NCI-H446 treated with DMSO at 0.1 percent for 48 hours (cell line): ENCODE data around the gene GSK3A.

Source experiments
- DNase-seq: peaks from one replicate; lab custom pipeline; 2025; lab: John Stamatoyannopoulos, UW

The GSK3A gene

DNA sequence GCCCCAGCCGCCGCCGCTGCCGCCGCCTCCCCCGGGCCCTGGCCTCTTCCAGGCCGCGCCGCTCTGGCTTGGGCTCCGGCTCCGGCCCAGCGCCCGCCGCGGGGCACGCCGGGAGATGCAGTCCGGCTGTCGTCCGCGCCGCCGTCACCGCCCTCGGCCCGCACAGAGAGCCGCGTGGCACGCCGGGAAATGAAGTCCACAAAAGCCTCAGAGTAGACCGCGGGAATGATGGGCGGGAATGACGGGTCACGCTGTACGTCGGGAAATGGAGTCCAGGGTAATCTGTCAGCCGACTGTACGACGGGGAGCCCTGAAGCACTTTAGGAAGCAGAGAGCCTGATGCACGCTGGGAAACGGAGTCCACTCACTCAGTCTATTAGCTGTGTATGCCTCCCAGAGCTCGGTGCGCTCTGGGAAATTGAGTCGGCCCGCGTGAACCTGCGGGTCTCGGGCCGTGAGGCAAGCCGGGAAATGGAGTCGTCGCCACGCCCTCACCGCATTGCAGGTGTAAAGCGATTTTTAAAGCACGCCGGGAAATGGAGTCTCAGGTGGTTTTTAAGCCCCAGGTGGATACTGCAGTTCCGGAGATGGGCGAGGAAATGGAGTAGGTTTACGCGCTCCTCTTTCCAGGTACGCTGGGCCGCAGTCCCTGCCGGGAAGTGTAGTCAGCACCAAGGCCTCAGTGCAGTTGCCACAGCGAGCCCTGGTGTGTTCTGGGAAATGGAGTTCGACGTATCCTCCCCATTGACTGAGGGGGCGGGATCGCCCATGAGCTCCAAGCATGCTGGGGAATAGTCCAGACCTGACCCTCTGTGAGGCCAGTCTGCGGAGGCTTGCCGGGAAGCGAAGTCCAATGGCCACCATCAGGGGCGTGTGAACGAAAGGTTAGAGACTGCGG is at the start of gene GSK3A:
Gene GSK3A (minus strand): TSS at position 91 of the 898 bp plus-strand sequence. CDS start 137 bp downstream, outside the sequence.
- peak; percentile 99 for DNase-seq

DNA sequence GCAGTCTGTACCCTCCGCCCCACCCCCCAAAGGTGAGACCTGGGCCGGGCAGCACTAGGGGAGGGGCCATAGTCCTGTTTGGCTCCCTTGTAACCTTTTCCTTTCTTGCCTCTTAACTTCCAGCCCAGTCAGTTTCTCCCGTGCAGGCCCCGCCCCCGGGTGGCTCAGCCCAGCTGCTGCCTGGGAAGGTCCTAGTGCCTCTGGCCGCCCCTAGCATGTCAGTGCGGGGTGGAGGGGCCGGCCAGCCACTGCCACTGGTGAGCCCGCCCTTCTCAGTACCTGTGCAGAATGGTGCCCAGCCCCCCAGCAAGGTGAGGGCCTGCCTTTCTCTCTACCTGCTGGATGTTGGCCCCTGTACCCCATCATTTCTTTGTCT is 49.0 kb upstream of the GSK3A start:
- no peak for DNase-seq

DNA sequence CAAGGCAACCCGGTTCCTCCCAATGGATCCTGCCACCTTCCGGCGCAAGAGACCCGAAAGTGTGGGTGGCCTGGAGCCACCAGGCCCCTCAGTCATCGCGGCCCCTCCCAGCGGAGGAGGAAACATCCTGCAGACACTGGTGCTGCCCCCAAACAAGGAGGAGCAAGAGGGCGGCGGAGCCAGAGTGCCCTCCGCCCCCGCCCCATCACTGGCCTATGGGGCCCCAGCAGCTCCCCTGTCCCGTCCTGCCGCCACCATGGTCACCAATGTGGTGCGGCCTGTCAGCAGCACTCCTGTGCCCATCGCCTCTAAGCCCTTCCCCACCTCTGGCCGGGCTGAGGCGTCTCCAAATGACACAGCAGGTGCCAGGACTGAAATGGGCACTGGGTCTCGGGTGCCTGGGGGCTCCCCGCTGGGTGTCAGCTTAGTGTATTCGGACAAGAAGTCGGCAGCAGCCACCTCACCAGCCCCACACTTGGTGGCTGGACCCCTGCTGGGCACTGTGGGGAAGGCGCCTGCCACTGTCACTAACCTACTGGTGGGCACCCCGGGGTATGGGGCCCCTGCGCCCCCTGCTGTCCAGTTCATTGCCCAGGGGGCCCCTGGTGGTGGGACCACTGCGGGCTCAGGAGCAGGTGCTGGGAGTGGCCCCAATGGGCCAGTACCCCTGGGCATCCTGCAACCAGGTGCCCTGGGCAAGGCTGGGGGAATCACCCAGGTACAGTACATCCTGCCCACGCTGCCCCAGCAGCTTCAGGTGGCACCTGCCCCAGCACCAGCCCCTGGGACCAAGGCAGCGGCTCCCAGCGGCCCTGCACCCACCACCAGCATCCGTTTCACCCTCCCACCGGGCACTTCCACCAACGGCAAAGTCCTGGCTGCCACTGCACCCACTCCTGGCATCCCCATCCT is 48.4 kb upstream of the GSK3A start:
- DNase-seq, result no peak

DNA sequence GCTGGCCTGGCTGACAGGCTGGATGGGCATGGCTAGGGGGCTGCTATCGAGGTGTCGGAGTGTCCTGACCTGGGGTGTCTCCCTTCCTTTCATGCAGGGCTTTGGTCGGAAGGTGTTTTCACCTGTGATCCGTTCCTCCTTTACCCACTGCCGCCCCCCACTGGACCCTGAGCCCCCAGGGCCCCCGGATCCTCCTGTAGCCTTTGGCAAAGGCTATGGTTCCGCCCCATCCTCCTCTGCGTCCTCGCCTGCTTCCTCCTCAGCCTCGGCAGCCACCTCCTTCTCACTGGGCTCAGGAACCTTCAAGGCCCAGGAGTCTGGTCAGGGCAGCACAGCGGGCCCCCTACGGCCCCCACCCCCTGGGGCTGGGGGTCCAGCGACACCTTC is 47.7 kb upstream of the GSK3A start:
- no peak for DNase-seq

DNA sequence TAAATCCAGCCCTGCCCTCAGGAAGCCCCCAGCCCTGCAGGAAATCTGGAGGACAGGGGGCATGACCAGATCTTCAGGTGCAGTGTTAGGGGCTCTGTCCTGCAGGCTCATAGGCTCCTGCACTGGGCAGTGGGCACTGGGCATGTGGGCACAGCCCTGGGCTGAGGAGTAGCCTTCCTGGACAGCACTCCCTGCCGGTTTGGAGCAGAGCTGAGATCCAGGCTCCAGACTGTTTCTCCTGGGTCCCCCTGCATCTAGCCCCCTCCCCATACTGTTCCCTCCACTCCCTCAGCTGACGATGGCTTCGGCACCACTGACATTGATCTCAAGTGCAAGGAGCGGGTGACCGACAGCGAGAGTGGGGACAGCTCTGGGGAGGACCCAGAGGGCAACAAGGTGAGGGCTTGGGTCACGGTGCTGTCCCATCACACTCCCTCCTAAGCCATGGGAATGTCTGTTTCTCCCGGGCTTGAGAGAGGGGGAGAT is 47.2 kb upstream of the GSK3A start:
- DNase-seq, result no peak

DNA sequence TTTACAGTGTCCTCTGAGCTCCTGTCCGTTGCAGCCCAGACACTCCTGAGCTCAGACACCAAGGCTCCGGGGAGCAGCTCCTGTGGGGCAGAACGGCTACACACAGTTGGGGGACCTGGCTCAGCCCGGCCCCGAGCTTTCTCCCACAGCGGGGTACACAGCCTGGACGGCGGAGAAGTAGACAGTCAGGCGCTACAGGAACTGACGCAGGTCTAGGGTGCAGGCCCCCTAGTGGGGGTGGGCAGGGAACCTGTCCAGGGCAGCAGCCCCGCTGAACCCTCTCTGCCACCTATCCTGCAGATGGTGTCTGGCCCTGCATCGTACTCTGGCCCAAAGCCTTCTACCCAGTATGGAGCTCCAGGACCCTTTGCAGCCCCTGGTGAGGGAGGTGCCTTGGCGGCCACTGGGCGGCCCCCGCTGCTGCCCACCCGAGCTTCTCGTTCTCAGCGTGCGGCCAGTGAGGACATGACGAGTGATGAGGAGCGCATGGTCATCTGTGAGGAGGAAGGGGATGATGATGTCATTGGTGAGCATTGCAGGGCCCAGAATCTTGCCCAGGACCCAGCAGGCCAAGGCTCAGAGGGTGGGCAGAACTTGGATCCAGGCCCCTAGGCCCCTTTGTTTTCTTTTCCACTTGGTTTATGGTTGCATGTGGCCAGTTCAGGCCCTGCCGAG is 46.6 kb upstream of the GSK3A start:
- no peak for DNase-seq

DNA sequence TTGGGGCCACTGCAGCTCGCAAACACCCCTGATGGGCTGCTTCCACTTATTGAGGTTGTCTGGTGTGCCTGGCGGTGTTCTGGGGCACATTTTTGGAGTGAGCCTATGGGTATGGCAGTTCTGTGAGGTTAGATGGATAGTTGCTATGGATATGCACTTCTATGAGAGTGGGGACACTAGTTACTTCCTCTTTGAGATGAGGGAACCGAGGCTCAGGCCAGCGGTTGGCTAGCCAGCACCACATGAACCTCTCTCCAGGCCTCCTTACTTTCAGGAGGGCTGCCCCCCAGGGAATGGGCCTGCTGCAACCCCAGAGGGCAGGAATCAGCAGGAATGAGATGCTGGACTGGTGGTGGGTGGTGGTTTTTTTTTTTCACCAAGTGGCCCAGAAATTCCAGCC is 46.0 kb upstream of the GSK3A start:
- DNase-seq, result no peak

DNA sequence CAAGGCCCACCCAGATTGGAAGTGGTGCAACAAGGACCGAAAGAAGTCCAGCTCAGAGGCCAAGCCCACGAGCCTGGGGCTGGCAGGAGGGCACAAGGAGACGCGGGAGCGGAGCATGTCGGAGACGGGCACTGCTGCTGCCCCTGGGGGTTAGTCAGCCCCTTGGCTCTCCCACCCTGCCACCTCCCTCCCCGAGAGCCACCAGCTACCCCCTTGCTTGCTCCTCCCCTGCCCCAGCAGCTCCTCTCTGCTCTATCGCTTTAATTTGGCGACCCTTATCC is 45.4 kb upstream of the GSK3A start:
- DNase-seq, result no peak

DNA sequence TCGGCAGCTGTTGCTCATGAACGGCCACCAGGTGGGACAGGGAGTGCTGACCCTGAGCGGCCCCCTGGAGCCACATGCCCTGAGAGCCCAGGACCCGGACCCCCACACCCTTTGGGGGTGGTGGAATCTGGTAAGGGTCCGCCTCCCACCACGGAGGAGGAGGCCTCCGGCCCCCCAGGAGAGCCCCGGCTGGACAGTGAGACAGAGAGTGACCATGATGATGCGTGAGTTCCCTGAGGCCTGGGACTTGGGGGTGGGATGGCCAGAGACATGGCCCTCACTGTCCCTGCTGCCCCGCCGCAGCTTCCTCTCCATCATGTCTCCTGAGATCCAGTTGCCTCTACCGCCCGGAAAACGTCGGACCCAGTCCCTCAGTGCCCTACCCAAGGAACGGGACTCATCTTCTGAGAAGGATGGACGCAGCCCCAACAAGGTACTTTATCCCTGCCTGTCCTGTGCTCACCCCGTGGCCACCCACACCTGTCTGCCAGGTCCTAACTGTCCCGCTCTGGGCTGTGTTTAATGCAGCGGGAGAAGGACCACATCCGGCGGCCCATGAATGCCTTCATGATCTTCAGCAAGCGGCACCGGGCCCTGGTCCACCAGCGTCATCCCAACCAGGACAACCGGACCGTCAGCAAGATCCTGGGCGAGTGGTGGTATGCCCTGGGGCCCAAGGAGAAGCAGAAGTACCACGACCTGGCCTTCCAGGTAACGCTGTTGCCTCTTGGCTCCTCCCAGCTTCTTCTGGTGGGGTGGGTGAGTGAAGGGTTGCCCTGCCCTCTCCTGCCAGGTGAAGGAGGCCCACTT is 44.8 kb upstream of the GSK3A start:
- no peak for DNase-seq

DNA sequence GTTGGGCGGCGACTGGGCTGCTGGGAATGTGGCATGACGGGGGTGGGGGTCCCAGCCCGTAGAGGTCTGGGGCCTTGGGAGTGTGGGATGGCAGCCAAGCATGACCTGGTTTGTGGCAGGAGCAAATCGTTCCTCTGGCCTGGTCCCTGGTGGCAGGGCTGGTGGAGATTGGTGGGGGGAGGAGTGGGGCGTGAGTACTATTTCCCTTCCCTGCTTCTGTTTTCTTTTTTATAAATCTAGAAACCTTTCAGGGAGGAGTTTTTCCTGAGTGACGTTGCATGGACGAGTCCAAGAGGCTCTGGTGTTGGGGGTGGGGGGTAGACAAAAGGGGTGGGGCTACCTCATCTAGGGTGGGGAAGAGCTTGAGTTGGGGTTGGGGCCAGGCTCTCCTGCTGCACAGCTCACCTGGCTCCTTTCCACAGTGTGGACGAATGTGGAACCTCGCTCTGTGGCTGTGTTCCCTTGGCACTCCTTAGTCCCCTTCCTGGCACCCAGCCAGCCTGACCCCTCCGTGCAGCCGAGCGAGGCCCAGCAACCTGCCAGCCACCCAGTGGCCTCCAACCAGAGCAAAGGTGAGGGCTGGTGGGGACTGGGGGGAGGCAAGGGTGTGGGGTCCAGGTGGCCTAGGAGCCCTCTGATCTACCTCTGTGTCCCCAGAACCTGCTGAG is 44.1 kb upstream of the GSK3A start:
- DNase-seq, result no peak

DNA sequence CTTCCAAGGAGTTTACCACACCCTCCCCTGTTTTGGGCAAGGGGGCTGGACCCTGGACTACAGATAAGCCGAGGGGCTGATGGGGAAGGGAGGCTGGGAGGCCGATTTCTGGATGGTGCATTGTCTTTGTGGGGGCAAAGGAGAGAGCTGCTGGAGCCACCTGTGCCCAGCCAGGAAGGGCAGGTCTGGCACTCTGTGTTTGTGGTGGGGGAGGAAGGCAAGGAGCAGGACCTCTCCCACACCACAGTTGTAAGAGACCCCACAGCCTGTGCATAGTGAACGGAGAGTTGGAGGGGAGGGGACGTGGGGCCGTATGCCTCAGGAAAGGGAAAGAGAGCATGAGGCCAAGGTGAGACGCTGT is 43.6 kb upstream of the GSK3A start:
- no peak for DNase-seq

DNA sequence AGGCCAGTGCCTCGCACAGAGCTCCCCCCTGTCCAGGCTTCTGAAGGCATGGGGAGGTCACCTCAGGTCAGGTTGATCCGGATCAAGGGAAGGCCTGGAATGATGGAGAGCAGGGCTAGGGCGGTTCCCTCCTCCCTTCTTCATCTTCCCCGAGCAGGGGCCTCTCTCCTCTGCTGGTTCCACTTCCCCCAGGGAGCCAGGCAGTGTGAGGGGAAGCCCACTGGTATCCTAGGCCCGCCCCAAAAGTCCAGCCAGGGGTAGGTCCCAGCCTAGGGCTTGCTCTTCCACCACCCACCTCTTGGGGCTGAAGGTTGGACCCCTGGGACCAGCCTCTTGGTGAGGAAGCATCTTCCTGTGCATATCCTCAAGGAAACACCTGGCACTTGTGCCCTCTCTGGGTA is 43.1 kb upstream of the GSK3A start:
- DNase-seq, result no peak

DNA sequence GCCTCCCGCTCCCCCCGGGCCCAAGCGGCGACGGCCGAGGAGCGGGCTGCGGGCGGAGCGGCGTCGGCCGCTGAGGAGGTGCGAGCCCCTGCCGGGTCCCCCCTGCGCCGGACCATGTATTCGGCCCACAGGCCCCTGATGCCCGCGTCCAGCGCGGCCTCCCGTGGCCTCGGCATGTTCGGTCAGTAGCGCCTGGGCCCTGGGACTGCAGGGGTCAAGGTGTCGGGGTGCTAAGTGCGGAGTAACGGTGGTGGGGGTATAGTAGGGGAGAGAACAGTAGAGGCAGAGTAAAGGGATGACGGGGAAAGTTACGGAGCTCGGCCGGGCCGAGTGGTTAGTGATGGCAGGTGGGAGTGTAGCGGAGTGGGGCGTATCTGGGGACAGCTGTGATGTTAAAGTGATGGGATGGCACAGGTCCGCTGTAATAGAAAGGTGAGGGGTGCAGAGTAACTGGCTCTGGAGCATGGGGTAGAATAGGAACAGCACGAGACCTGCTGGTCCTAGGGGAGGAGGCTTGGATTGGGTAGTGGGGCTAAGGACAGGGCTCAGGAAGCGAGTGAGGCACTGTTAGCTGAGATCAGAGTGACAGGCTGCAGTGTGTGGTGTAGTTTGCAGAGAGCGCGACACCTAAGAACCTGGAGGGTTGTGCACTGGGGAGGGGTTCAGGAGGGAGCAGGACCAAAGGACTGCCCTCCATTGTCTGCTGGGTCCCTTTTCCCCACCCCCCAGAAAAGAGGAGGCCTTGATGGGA is 42.4 kb upstream of the GSK3A start:
- DNase-seq, result no peak

DNA sequence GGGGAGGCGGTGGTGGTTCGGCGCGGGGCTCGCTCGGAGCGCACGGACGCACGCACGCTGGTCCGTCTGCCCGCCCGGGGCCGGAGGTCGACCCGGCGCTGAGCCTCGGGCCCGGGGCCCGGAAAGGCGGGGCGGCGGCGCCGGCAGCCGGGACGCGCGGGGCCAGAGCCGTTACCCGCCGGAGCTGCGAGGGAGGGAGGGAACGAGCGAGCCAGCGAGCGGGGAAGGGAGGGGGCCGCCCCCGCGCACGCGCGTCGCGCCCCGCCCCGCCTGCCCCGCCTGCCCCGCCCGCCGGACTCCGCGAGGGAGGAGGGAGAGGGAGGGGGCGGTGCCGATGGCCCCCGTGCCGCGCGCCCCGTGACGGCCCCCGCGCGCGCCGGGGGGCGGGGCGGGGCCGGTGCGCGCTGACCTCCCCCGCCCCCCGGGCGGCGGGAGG is 41.7 kb upstream of the GSK3A start:
- DNase-seq, result peak; percentile 60

DNA sequence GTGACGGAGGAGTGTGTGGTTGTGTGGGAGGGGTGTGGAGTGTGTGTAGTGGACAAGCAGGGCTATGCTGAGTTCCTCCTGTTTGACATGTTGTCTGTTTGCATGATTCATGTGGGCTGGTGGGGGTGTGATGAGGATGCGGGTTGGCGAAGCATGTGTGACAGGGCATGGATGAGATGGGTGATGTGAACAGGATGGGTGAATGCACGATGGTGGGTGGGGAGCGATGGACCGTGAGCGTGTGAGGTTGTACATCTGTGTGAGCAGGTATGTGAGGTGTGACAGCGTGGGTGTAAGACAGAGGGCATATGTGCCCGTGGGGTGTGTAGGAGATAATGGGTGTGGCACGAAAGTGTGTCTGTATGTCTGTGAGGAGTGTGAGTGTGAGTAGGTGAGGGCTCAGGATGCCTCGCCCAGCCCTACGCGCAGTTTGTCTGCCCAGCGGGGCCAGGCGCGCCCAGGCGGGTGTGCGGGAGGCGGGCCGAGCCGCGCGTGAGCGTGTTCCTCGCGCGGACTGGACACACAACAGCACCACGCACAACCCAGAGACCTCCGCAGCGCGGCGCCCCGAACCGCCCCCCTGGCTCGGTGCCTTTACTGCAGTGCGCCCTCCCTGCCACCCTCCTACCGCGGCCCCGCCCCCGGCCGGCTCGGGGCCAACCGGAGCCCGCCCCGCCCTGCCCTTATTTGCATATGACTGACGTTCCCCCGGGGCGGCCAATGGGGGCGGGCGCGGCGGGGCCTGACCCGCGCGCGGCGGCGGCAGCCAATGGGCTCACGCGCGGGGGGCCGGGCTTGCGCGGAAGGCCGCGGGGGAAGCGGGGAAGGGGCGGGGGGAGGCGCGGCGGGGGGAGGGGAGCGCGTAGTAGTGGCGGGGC is 41.0 kb upstream of the GSK3A start:
- DNase-seq, result peak; percentile 90

DNA sequence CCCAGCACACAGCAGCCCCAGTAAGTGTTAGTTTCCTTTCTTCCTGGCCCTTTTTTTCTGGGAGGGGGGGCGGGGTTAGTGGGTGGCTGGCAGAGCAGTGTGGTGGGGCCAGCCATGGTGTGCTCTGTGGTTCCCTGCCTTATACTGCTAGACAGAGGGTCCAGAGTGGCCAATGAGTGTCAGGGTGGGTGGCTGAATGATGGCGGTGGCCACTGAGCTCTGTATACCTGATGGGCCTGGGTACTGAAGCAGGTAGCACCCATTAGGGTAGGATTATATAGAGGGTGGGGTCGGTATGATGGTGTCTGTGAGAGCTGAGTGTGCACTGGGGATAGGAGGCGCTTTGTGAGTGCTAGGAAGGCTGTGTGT is 40.4 kb upstream of the GSK3A start:
- DNase-seq, result no peak

DNA sequence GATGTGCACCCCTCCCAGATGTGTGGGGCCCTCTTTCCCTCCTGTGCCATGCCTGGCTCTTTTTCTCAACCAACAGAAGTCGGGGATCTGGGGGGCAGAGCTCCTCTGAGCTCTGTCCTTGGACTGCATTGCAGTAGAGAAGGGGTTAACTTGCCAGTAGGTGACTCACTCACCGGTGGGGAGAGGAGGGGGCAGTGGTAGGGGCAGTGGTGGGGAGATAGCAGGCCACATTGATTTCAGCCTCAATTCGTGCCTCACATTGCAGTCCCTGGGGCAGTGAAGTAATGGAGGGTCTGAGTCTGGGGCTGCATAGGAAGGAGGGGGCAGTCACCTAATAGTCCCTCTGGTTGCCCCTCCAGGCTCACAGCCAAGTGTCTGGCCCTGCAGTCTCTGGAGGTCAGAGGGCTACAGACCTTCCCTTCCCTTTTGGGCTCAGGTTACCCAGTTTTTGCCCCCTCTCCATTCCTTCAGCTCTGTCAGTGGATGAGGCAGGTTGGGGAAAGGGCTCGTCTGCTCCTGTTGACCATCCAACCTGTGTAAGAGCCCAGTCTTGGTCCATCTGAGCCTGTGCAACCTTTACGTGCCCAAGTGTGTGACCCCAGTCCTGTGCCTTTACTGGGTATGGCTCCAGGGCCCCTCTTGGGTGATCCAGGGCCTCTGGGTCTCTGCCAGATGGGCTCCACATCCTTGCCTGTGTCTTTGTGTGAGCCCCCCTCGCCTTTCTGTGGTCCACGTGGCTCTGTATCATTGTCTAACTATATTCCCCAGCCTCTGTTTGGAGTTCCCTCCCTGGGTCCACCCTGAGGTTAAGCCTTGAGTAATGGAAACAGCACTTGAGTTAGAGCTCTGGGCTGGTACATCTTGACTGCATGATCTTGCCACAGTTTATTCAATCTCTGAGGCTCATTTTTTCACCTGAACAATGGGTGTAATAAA is 39.7 kb upstream of the GSK3A start:
- DNase-seq, result peak; percentile 16

DNA sequence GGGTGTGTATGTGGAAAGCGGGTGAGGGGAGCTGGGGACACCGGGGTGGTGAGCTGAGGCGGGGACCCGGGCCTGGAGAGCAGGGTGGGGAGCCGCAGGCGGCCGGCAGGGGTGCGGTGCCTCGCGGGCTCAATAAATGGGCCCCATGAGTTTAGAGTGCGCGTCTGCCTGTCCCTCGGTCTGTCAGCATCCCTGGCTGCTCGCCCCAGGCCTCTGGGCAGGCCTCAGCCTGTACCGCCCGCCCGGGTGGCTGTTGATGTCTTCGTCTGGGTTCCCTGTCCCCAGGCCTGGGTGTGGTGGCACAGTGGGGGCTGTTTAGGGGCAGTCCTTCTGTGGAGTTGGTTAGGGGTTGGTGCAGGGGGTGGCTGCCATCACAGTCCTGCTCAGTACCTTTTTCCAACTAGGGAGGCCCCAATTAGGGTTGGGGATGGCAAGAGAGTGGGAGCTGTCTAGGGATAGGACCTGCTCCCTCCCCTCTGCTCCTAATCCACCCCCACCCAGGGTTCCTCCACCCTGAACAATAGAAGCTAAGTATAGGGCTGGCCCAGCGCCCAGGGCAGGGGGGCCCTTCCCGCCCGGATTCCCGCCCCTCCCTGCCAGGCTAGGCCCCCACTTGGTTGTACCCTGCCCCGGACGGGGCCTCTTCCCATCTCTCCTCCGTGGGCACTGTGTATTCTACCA is 38.9 kb upstream of the GSK3A start:
- peak; percentile 54 for DNase-seq
